A549 (cell line): ENCODE data around the gene CFAP97. TPM values are rescaled to one million over a fixed set of nuclear protein-coding genes. Genes with fewer than 3 reads are reported as not detected.

Source experiments
- ATAC-seq, 2 experiments: fragments of 200-7000 bp in 1 of 2; fragments of >200 bp in 1 of 2; cut with Nextera tagmentation in 1 of 2; cut with Tn5 transposase in 1 of 2; 3 replicates each; pipeline versions ENCODE4 v1.8.0 to v1.9.1; 2018 to 2020; ENCODE audit warnings: mild to moderate bottlenecking in 1 of 2, moderate library complexity in 1 of 2
- CTCF ChIA-PET: fragments of 300-600 bp; sonication (Branson Sonifier 250); formaldehyde crosslinking; extraction: SDS; loops from one replicate; lab custom pipeline; 2021; ENCODE audit warnings: antibody characterized with exemption, inconsistent platforms; lab: Yijun Ruan, JAX
- POLR2A ChIA-PET: fragments of 350-600 bp; formaldehyde crosslinking; extraction: SDS; loops from one replicate; lab custom pipeline; 2021; ENCODE audit warnings: antibody characterized with exemption, inconsistent platforms; lab: Yijun Ruan, JAX
- DNase-seq, 2 experiments: peaks; one replicate each; pipeline versions ENCODE4 v3.0.0 to v3.0.0-alpha.2; 2011 to 2016; ENCODE audit warnings: low read depth in 1 of 2, low spot score in 1 of 2
- FAIRE-seq: peaks from 2 replicates; lab custom pipeline; 2011; peaks lifted over from hg19 to GRCh38; lab: Jason Lieb, UNC
- H3K27ac ChIP-seq, 2 experiments: fragments of >200 bp; sonication (Bioruptor Twin); formaldehyde crosslinking; 3 replicates each; pipeline ENCODE4 v1.5.1; 2016 to 2017
- H3K4me1 ChIP-seq: fragments of >200 bp; sonication (Bioruptor Twin); formaldehyde crosslinking; 3 replicates; pipeline ENCODE4 v1.6.1; 2016
- H3K4me2 ChIP-seq: fragments of >200 bp; sonication (Bioruptor Twin); formaldehyde crosslinking; 3 replicates; pipeline ENCODE4 v1.6.1; 2016
- H3K4me3 ChIP-seq: fragments of >200 bp; sonication (Bioruptor Twin); formaldehyde crosslinking; 3 replicates; pipeline ENCODE4 v1.5.1; 2016
- H3K9me3 ChIP-seq: fragments of >200 bp; sonication (Bioruptor Twin); formaldehyde crosslinking; 3 replicates; pipeline ENCODE4 v1.6.1; 2016
- BHLHE40 ChIP-seq: IDR thresholded peaks from 2 replicates; pipeline ENCODE4 v1.6.1; 2012; ENCODE audit warnings: low read depth, low read length, inconsistent platforms
- CEBPB ChIP-seq, 2 experiments: fragments of >200 bp in 1 of 2; sonication (Bioruptor Twin) in 1 of 2; formaldehyde crosslinking in 1 of 2; IDR thresholded peaks; 2 replicates each; pipeline ENCODE4 v1.6.1; 2012 to 2016
- EHF ChIP-seq: fragments of 250-450 bp; sonication (Bioruptor Pico); IDR thresholded peaks from 2 replicates; pipeline ENCODE4 v1.5.0; 2020; ENCODE audit warnings: mild to moderate bottlenecking
- EP300 ChIP-seq, 2 experiments: fragments of >200 bp; sonication (Bioruptor Twin); formaldehyde crosslinking; IDR thresholded peaks; 2 replicates in 1 of 2; 3 replicates in 1 of 2; pipeline ENCODE4 v1.6.1; 2016 to 2017
- FOSL2 ChIP-seq, 2 experiments: fragments of 450-650 bp in 1 of 2; fragments of >200 bp in 1 of 2; sonication (Bioruptor Twin) in 1 of 2; formaldehyde crosslinking; IDR thresholded peaks; 2 replicates each; pipeline versions ENCODE4 v1.5.0 to v1.6.1; 2016 to 2020; ENCODE audit warnings: mild to moderate bottlenecking in 1 of 2, moderate library complexity in 1 of 2
- GATA3 ChIP-seq: IDR thresholded peaks from 2 replicates; pipeline ENCODE4 v1.6.1; 2012; ENCODE audit warnings: borderline replicate concordance
- MAZ ChIP-seq: fragments of 150-350 bp; IDR thresholded peaks from 2 replicates; pipeline ENCODE4 v1.6.1; 2014; ENCODE audit warnings: antibody characterized with exemption, low read depth, low read length, borderline replicate concordance
- POLR2A ChIP-seq: IDR thresholded peaks from 2 replicates; pipeline ENCODE4 v1.6.1; 2012; ENCODE audit warnings: mild to moderate bottlenecking, low read length
- RNF2 ChIP-seq: fragments of 200-600 bp; sonication (generic); IDR thresholded peaks from 2 replicates; pipeline ENCODE4 v1.6.1; 2016; ENCODE audit warnings: low read depth, mild to moderate bottlenecking, antibody characterized with exemption, moderate library complexity, borderline replicate concordance
- SREBF2 ChIP-seq: fragments of 450-650 bp; IDR thresholded peaks from 2 replicates; pipeline ENCODE4 v1.6.1; 2014; ENCODE audit warnings: mild to moderate bottlenecking, moderate library complexity
- ZNF302 ChIP-seq: fragments of 250-450 bp; sonication (Bioruptor Pico); IDR thresholded peaks from 2 replicates; pipeline ENCODE4 v1.9.0; 2021; ENCODE audit warnings: inconsistent platforms, mild to moderate bottlenecking, moderate library complexity
- WGBS: methylation state at CpG from one replicate; pipeline ENCODE4 v1.1.6; 2017; ENCODE audit errors: missing lambda C conversion rate; 5-methylcytosine and 5-hydroxymethylcytosine counted together
- polyA plus RNA-seq, 4 experiments: library from polyadenylated mRNA; depleted of rRNA in 3 of 4; stranded (reverse); fragments of >200 nt; fragmentation: RNase III in 1 of 4; extraction: RNeasy Plus Mini Kit Qiagen cat#74134 plus additional on column Dnase treatment in 1 of 4; gene quantifications; 2 replicates in 3 of 4; 3 replicates in 1 of 4; pipeline ENCODE4 v1.2.3, GENCODE V29; 2011 to 2017
- TF ChIP-seq, protein P1 (sequence below): IDR thresholded peaks from 2 replicates; pipeline ENCODE4 v1.6.1; 2012
- TF ChIP-seq, protein P2 (sequence below): fragments of 200-600 bp; sonication (generic); IDR thresholded peaks from 2 replicates; pipeline ENCODE4 v1.6.1; 2016; ENCODE audit warnings: antibody characterized with exemption, mild to moderate bottlenecking, moderate library complexity
- TF ChIP-seq, protein P3 (sequence below): fragments of >200 bp; sonication (Bioruptor Twin); formaldehyde crosslinking; IDR thresholded peaks from 3 replicates; pipeline ENCODE4 v1.6.1; 2016
- TF ChIP-seq, protein P4 (sequence below): fragments of >200 bp; sonication (Bioruptor Twin); formaldehyde crosslinking; IDR thresholded peaks from 2 replicates; pipeline ENCODE4 v1.6.1; 2016
- TF ChIP-seq, protein P5 (sequence below): IDR thresholded peaks from 2 replicates; pipeline ENCODE4 v1.6.1; 2012
- TF ChIP-seq, protein P6 (sequence below): fragments of >200 bp; sonication (Bioruptor Twin); formaldehyde crosslinking; IDR thresholded peaks from 3 replicates; pipeline ENCODE4 v1.5.1; 2016
- TF ChIP-seq, protein P7 (sequence below): IDR thresholded peaks from 2 replicates; pipeline ENCODE4 v1.6.1; 2012; ENCODE audit warnings: low read depth, borderline replicate concordance

CFAP97 gene
- polyA plus RNA-seq, 2 of the 4 experiments (the other 2 are of a cell fraction) = 15.8 to 48.2 TPM

DNA sequence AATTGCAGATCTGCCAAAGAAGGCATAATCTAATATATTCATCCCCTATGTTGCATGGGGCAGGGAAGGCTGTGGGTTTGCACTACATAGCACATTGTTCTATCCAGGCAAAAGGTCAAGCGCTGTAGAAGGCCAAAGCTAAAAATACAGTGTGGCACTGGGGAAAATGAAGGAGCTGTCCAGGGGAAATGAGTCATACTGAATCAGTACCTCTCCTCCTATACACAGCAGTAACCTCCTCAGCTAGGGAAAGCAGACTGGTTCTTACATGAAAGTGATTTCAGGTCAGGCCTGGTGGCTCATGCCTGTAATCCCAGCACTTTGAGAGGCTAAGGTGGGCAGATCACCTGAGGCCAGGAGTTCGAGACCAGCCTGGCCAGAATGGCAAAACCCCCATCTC lies 91.7 kb downstream of the CFAP97 start:
- POLR2A ChIA-PET = interaction anchor here (1.3 kb wide), 1 partner anchor 30 kb away, joined by 4 read pairs; the partner anchor contains the start of gene SLC25A4
- H3K4me1 ChIP-seq = peaks cover 11% of the 10 kb centered on the region; the same call in 2 of the 3 replicates

DNA sequence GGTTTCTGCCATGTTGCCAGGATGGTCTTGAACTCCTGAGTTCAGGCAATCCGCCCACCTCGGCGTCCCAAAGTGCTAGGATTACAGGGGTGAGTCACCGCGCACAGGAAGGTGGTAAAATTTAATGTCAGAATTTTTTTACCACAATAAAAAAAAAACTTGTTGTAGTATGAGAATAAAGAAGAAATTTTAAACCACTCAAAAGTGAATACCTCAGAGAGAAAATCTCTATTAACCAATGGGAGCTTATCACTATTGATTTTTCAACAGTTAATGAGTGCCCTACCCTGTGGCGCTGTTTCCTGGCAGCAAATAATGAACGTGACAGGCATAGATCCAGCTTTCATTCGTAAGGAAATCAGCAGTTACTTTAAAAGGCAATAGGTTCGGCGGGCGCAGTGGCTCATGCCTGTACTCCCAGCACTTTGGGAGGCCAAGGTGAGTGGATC lies 93.4 kb downstream of the CFAP97 start:
- WGBS = 81% methylated on average over 11 of the region's 11 CpGs
- no peak overlapping the region for H3K4me2 ChIP-seq
- no peak for DNase-seq
- TF ChIP-seq EP300 (IDR thresholded peaks at IDR 0.05) = no peak
- TF ChIP-seq BHLHE40 = no peak
- TF ChIP-seq, protein P1, sequence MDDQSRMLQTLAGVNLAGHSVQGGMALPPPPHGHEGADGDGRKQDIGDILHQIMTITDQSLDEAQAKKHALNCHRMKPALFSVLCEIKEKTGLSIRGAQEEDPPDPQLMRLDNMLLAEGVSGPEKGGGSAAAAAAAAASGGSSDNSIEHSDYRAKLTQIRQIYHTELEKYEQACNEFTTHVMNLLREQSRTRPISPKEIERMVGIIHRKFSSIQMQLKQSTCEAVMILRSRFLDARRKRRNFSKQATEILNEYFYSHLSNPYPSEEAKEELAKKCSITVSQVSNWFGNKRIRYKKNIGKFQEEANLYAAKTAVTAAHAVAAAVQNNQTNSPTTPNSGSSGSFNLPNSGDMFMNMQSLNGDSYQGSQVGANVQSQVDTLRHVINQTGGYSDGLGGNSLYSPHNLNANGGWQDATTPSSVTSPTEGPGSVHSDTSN = no peak
- no peak for TF ChIP-seq RNF2
- TF ChIP-seq, protein P2, sequence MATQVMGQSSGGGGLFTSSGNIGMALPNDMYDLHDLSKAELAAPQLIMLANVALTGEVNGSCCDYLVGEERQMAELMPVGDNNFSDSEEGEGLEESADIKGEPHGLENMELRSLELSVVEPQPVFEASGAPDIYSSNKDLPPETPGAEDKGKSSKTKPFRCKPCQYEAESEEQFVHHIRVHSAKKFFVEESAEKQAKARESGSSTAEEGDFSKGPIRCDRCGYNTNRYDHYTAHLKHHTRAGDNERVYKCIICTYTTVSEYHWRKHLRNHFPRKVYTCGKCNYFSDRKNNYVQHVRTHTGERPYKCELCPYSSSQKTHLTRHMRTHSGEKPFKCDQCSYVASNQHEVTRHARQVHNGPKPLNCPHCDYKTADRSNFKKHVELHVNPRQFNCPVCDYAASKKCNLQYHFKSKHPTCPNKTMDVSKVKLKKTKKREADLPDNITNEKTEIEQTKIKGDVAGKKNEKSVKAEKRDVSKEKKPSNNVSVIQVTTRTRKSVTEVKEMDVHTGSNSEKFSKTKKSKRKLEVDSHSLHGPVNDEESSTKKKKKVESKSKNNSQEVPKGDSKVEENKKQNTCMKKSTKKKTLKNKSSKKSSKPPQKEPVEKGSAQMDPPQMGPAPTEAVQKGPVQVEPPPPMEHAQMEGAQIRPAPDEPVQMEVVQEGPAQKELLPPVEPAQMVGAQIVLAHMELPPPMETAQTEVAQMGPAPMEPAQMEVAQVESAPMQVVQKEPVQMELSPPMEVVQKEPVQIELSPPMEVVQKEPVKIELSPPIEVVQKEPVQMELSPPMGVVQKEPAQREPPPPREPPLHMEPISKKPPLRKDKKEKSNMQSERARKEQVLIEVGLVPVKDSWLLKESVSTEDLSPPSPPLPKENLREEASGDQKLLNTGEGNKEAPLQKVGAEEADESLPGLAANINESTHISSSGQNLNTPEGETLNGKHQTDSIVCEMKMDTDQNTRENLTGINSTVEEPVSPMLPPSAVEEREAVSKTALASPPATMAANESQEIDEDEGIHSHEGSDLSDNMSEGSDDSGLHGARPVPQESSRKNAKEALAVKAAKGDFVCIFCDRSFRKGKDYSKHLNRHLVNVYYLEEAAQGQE = no peak
- no peaks in the 10 kb centered on the region for H3K9me3 ChIP-seq
- peaks cover 11% of the 10 kb centered on the region; the same call in 2 of the 3 replicates for H3K4me1 ChIP-seq
- no peak for ATAC-seq
- POLR2A ChIA-PET = no interaction called here
- no peak overlapping the region for H3K27ac ChIP-seq
- CTCF ChIA-PET = interaction anchor here (0.6 kb wide), 1 partner anchor 96 kb away, joined by 3 read pairs; no protein-coding TSS in a partner anchor
- no peak for FAIRE-seq
- no peak overlapping the region for H3K4me3 ChIP-seq

More for the DNA sequence above, 91.7 kb downstream of the CFAP97 start:
- peak overlapping the region; percentile 56 for H3K4me2 ChIP-seq
- TF ChIP-seq, protein P2 = peak; percentile 35; the same call in 1 of the 2 replicates
- TF ChIP-seq, protein P3, sequence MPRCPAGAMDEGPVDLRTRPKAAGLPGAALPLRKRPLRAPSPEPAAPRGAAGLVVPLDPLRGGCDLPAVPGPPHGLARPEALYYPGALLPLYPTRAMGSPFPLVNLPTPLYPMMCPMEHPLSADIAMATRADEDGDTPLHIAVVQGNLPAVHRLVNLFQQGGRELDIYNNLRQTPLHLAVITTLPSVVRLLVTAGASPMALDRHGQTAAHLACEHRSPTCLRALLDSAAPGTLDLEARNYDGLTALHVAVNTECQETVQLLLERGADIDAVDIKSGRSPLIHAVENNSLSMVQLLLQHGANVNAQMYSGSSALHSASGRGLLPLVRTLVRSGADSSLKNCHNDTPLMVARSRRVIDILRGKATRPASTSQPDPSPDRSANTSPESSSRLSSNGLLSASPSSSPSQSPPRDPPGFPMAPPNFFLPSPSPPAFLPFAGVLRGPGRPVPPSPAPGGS = no peak
- TF ChIP-seq FOSL2 (IDR thresholded peaks at IDR 0.05) (peak; percentile 36; the same call in 1 of the 2 replicates), FOSL2 (CRISPR knock-in tag; IDR thresholded peaks at IDR 0.05) (peak; percentile 78), SREBF2 (0 out of 2 replicates have a peak, but pooled peaks have one; percentile 9)
- peak; percentile 70 to 71 for DNase-seq
- FAIRE-seq = no peak
- H3K9me3 ChIP-seq = no peaks in the 10 kb centered on the region
- ATAC-seq = peak; percentile 98
- H3K4me3 ChIP-seq = no peak overlapping the region
- CTCF ChIA-PET = interaction anchor here (0.7 to 1.2 kb wide), 2 partner anchors 16 to 366 kb away, joined by 3 to 4 read pairs; no protein-coding TSS in a partner anchor
- 19% methylated on average over 2 of the region's 2 CpGs for WGBS
- peak overlapping the region in 1 of 2 experiments; percentile 74; a peak in 3 of 6 replicates for H3K27ac ChIP-seq

DNA sequence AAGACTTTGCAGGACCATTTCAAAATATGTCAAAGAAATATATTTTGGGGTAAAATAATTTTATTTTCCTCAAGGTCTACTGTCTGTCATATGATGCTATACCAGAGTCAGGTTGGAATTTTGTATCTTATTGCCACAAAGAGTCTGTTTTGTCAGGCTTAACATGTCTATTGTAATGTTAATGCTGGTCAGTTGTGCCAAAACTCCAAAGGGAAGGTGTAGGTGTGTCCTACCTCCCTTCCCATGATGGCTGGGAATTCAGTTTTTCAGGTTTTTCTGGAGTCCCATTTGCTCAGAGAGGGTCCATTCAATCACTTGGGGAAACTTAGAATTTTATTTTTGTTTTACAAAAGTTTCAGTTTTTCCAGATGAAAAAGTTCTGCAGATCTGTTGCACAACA lies 94.1 kb downstream of the CFAP97 start:
- POLR2A ChIA-PET = no interaction called here
- DNase-seq (no peak), FAIRE-seq (no peak), ATAC-seq (no peak)
- H3K4me2 ChIP-seq = no peak overlapping the region
- no peak overlapping the region for H3K4me3 ChIP-seq
- no peaks in the 10 kb centered on the region for H3K9me3 ChIP-seq
- H3K27ac ChIP-seq = no peak overlapping the region
- TF ChIP-seq, protein P4, sequence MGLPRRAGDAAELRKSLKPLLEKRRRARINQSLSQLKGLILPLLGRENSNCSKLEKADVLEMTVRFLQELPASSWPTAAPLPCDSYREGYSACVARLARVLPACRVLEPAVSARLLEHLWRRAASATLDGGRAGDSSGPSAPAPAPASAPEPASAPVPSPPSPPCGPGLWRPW = no peak
- TF ChIP-seq GATA3 (no peak), FOSL2 (IDR thresholded peaks at IDR 0.05) (no peak), FOSL2 (CRISPR knock-in tag; IDR thresholded peaks at IDR 0.05) (no peak), EHF (no peak), CEBPB (IDR thresholded peaks at IDR 0.05) (no peak), ZNF302 (CRISPR knock-in tag) (no peak), SREBF2 (no peak), POLR2A (no peak), MAZ (no peak)
- TF ChIP-seq, protein P5, sequence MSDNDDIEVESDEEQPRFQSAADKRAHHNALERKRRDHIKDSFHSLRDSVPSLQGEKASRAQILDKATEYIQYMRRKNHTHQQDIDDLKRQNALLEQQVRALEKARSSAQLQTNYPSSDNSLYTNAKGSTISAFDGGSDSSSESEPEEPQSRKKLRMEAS = no peak
- TF ChIP-seq, protein P6, sequence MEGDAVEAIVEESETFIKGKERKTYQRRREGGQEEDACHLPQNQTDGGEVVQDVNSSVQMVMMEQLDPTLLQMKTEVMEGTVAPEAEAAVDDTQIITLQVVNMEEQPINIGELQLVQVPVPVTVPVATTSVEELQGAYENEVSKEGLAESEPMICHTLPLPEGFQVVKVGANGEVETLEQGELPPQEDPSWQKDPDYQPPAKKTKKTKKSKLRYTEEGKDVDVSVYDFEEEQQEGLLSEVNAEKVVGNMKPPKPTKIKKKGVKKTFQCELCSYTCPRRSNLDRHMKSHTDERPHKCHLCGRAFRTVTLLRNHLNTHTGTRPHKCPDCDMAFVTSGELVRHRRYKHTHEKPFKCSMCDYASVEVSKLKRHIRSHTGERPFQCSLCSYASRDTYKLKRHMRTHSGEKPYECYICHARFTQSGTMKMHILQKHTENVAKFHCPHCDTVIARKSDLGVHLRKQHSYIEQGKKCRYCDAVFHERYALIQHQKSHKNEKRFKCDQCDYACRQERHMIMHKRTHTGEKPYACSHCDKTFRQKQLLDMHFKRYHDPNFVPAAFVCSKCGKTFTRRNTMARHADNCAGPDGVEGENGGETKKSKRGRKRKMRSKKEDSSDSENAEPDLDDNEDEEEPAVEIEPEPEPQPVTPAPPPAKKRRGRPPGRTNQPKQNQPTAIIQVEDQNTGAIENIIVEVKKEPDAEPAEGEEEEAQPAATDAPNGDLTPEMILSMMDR = no peak
- TF ChIP-seq, protein P7, sequence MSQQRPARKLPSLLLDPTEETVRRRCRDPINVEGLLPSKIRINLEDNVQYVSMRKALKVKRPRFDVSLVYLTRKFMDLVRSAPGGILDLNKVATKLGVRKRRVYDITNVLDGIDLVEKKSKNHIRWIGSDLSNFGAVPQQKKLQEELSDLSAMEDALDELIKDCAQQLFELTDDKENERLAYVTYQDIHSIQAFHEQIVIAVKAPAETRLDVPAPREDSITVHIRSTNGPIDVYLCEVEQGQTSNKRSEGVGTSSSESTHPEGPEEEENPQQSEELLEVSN = no peak
- H3K4me1 ChIP-seq = peaks cover 11% of the 10 kb centered on the region; the same call in 2 of the 3 replicates
- CTCF ChIA-PET = no interaction called here
